ENCODE data around the gene INSR.

Gene INSR

GRCh38 chr19:7199613-7200533 is 94.3 kb downstream of the INSR start:
- TF ChIP-seq, protein P1, sequence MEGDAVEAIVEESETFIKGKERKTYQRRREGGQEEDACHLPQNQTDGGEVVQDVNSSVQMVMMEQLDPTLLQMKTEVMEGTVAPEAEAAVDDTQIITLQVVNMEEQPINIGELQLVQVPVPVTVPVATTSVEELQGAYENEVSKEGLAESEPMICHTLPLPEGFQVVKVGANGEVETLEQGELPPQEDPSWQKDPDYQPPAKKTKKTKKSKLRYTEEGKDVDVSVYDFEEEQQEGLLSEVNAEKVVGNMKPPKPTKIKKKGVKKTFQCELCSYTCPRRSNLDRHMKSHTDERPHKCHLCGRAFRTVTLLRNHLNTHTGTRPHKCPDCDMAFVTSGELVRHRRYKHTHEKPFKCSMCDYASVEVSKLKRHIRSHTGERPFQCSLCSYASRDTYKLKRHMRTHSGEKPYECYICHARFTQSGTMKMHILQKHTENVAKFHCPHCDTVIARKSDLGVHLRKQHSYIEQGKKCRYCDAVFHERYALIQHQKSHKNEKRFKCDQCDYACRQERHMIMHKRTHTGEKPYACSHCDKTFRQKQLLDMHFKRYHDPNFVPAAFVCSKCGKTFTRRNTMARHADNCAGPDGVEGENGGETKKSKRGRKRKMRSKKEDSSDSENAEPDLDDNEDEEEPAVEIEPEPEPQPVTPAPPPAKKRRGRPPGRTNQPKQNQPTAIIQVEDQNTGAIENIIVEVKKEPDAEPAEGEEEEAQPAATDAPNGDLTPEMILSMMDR (IDR thresholded peaks at IDR 0.05; ENCODE audit: low read depth, low read length), result no peak
- DNase-seq (ENCODE audit: low read depth, low spot score), result no peak
- in situ Hi-C loops (cut with HindIII; ENCODE audit: low sequenced_read_pairs), result no loop called here
- no peak overlapping the region for H3K4me3 ChIP-seq (ENCODE audit: low read depth, low read length)

- peak; percentile 95 for DNase-seq (ENCODE audit: low read depth, low spot score)
- in situ Hi-C loops (cut with HindIII; ENCODE audit: low sequenced_read_pairs), result no loop called here
Measured at GRCh38 chr19:7197760-7198696, 96.2 kb downstream of the INSR start.

DNA sequence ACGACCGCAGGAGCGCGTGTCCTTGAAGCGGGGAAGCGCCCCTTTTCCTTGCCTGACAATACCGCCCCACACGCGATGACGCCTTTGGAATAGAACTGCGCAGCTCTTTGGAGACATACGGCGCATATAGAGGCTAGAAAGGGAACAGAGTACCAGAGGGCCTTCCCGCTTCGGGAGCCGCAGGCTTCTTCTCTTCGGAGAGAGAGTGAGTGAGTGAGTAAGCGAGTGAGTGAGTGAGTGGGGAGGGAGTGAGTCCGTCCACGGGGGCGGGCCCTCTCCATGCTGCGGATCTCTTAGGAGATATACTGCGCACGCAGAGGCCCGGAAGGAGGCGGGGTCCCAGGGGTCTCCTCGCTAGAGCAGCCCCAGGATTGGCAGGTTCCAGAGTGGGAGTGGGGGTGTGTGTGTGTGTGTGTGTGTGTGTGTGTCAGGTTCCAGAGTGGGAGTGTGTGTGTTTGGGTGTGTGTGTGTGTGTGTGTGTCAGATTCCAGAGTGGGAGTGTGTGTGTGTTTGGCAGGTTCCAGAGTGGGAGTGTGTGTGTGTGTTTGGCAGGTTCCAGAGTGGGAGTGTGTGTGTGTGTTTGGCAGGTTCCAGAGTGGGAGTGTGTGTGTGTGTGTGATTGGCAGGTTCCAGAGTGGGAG is 97.0 kb downstream of the INSR start:
- peak overlapping the region; percentile 43 for H3K4me3 ChIP-seq (ENCODE audit: low read depth, low read length)
- DNase-seq (ENCODE audit: low read depth, low spot score), result peak; percentile 94
- TF ChIP-seq, protein P1 (IDR thresholded peaks at IDR 0.05; ENCODE audit: low read depth, low read length), result no peak
- in situ Hi-C loops (cut with HindIII; ENCODE audit: low sequenced_read_pairs), result no loop called here

More at GRCh38 chr19:7197760-7198696, 96.2 kb downstream of the INSR start:
- peak overlapping the region; percentile 68 for H3K4me3 ChIP-seq (ENCODE audit: low read depth, low read length)
- TF ChIP-seq, protein P1 (IDR thresholded peaks at IDR 0.05; ENCODE audit: low read depth, low read length), result no peak

DNA sequence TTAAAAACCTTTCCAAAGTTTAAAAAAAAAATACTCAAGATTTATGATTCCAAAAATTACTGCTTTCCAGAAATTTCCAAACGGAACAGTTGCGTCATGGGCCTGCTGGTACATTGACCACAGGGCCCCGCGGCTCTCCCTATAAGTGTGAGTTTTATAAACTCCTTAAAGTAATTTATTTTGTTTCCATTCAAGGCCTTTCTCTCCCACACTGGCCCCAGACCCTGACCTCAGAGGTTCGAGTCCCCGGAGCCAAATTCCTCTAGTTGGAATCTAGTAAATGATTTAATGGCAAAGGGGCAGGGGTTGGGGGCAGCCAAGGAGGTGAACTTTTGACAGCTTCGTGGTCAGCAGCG is 97.5 kb downstream of the INSR start:
- peak overlapping the region; percentile 27 for H3K4me3 ChIP-seq (ENCODE audit: low read depth, low read length)
- DNase-seq (ENCODE audit: low read depth, low spot score), result no peak
- in situ Hi-C loops (cut with HindIII; ENCODE audit: low sequenced_read_pairs), result no loop called here
- TF ChIP-seq, protein P1 (IDR thresholded peaks at IDR 0.05; ENCODE audit: low read depth, low read length), result no peak

- H3K4me3 ChIP-seq (ENCODE audit: low read depth, low read length), result no peak overlapping the region
- DNase-seq (ENCODE audit: low read depth, low spot score), result no peak
- in situ Hi-C loops (cut with HindIII; ENCODE audit: low sequenced_read_pairs), result no loop called here
- TF ChIP-seq, protein P1 (IDR thresholded peaks at IDR 0.05; ENCODE audit: low read depth, low read length), result no peak
Measured at GRCh38 chr19:7195046-7195445, 99.2 kb downstream of the INSR start.

- H3K4me3 ChIP-seq (ENCODE audit: low read depth, low read length), result no peak overlapping the region
- in situ Hi-C loops (cut with HindIII; ENCODE audit: low sequenced_read_pairs), result no loop called here
- TF ChIP-seq, protein P1 (IDR thresholded peaks at IDR 0.05; ENCODE audit: low read depth, low read length), result no peak
- no peak for DNase-seq (ENCODE audit: low read depth, low spot score)
Measured at GRCh38 chr19:7194566-7194965, 99.6 kb downstream of the INSR start.
